DND-41 (cell line): ENCODE results near the gene IL1RL1.

ENCODE experiments used
- ATAC-seq: fragments of 200-7000 bp; cut with Tn5 transposase; 3 replicates; pipeline ENCODE4 v1.9.1; 2021; ENCODE audit warnings: low read depth; ENCODE audit not compliant: insufficient read depth
- DNase-seq: peaks from one replicate; pipeline ENCODE4 v3.0.0-alpha.2; 2020
- H2AFZ ChIP-seq: 2 replicates; pipeline ENCODE4 v1.6.0; 2012; ENCODE audit warnings: low read depth, low read length
- H3K27ac ChIP-seq: 2 replicates; pipeline ENCODE4 v1.5.1; 2012; ENCODE audit warnings: low read length, inconsistent platforms
- H3K27me3 ChIP-seq: fragments of 200-600 bp; sonication (generic); 2 replicates; pipeline ENCODE4 v1.6.0; 2012; ENCODE audit warnings: low read length, mild to moderate bottlenecking, inconsistent platforms; ENCODE audit not compliant: insufficient read depth, poor library complexity
- H3K36me3 ChIP-seq: 2 replicates; pipeline ENCODE4 v1.5.1; 2012; ENCODE audit warnings: low read length, inconsistent platforms; ENCODE audit not compliant: insufficient read depth
- H3K4me1 ChIP-seq: 2 replicates; pipeline ENCODE4 v1.5.1; 2012; ENCODE audit warnings: mild to moderate bottlenecking, low read length; ENCODE audit not compliant: insufficient read depth
- H3K4me2 ChIP-seq: 2 replicates; pipeline ENCODE4 v1.6.0; 2012; ENCODE audit warnings: mild to moderate bottlenecking, moderate library complexity, low read length, inconsistent platforms; ENCODE audit not compliant: insufficient read depth
- H3K4me3 ChIP-seq, 2 experiments: fragments of 200-600 bp in 1 of 2; shearing (Covaris generic) in 1 of 2; 2 replicates each; pipeline ENCODE4 v1.5.1; 2012 to 2016; ENCODE audit warnings: inconsistent platforms in 2 of 2, low read length in 2 of 2, mild to moderate bottlenecking in 2 of 2, low read depth in 1 of 2, moderate library complexity in 1 of 2
- H3K79me2 ChIP-seq: 2 replicates; pipeline ENCODE4 v1.6.0; 2012; ENCODE audit warnings: low read length, inconsistent platforms; ENCODE audit not compliant: insufficient read depth
- H3K9ac ChIP-seq: 2 replicates; pipeline ENCODE4 v1.6.0; 2012; ENCODE audit warnings: low read depth, mild to moderate bottlenecking, inconsistent platforms, low read length, moderate library complexity
- H3K9me3 ChIP-seq: 2 replicates; pipeline ENCODE4 v1.5.1; 2012; ENCODE audit warnings: low read length, moderate library complexity, mild to moderate bottlenecking, inconsistent platforms; ENCODE audit not compliant: insufficient read depth, severe bottlenecking
- H4K20me1 ChIP-seq: 2 replicates; pipeline ENCODE4 v1.6.0; 2012; ENCODE audit warnings: low read length; ENCODE audit not compliant: insufficient read depth
- EZH2 ChIP-seq: IDR thresholded peaks from 3 replicates; pipeline ENCODE4 v1.6.1; 2012; ENCODE audit warnings: borderline replicate concordance, low read depth, mild to moderate bottlenecking, moderate library complexity, low read length, inconsistent platforms; ENCODE audit not compliant: severe bottlenecking
- TF ChIP-seq, protein P1 (sequence below): IDR thresholded peaks from 2 replicates; pipeline ENCODE4 v1.5.1; 2012; ENCODE audit warnings: borderline replicate concordance, low read length, moderate library complexity, mild to moderate bottlenecking; ENCODE audit not compliant: poor library complexity, severe bottlenecking; ENCODE audit errors: extremely low read depth

IL1RL1 gene

DNA sequence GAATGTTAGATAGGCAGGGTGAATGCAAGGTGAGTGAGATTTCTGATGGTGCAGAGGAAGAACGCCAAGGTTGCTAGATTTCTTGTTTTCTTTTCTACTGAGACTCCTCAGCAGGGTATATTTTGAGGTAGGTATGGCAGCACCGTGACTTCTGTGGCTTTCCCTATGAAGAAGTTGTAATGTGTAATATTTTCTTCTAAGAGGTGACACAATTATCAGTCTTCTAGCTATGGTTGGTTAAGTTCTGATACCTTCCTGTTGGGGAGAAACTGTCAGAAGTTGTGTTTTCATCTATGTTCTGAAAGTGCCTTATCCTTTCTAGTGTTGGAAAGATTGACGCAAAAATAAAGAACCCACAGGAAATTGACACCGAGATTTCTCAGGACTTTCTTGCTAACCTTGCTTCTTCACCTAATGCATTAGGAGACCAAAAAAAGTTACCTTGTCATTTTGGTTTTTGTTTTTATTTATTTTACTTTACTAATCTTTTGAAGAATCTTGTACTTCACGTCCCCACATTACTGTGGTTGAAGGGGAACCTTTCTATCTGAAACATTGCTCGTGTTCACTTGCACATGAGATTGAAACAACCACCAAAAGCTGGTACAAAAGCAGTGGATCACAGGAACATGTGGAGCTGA, 56.1 kb downstream of the IL1RL1 start:
- TF ChIP-seq EZH2: no peak
- TF ChIP-seq, protein P1, sequence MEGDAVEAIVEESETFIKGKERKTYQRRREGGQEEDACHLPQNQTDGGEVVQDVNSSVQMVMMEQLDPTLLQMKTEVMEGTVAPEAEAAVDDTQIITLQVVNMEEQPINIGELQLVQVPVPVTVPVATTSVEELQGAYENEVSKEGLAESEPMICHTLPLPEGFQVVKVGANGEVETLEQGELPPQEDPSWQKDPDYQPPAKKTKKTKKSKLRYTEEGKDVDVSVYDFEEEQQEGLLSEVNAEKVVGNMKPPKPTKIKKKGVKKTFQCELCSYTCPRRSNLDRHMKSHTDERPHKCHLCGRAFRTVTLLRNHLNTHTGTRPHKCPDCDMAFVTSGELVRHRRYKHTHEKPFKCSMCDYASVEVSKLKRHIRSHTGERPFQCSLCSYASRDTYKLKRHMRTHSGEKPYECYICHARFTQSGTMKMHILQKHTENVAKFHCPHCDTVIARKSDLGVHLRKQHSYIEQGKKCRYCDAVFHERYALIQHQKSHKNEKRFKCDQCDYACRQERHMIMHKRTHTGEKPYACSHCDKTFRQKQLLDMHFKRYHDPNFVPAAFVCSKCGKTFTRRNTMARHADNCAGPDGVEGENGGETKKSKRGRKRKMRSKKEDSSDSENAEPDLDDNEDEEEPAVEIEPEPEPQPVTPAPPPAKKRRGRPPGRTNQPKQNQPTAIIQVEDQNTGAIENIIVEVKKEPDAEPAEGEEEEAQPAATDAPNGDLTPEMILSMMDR: no peak
- Histone ChIP-seq H3K36me3 (no peaks in the 10 kb centered on the region), H3K4me1 (no peaks in the 10 kb centered on the region), H2AFZ (no peak overlapping the region), H3K9ac (no peak overlapping the region), H3K4me2 (no peak overlapping the region), H3K27ac (no peak overlapping the region), H3K9me3 (peaks cover 14% of the 10 kb centered on the region), H3K79me2 (no peaks in the 10 kb centered on the region), H3K27me3 (no peaks in the 10 kb centered on the region), H3K4me3 (no peak overlapping the region), H4K20me1 (no peaks in the 10 kb centered on the region)
- ATAC-seq: no peak
- no peak for DNase-seq

DNA sequence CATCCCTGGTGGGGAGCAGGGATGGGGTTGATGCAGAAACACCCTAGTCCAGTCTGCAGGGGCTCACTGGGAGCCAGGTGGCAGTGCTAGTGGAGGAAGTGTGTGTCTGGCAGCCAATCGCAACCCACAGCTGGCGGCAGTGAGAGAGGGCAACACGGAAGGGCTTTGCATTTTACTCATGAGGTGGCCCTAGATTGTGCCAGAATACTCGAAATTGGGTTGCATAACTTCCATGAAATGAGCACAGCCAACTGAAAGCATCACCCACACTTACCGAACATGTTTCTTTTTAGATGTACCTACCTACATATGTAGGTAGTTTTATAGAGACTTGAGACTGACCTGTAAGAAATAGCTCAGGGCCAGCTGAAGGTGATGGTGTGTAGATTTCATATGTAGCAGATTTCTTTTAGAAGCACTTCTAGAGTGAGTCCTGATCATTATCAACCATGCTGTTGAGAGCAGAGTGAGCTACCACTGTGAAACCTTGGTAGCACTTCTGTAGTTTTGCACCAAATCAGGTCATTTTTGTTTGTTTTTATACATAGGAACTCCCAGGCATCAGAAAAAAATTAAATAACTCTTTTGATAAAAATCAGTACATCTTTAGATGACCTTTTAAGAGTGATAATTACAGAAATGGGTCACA, 57.2 kb downstream of the IL1RL1 start:
- no peak overlapping the region for H3K9ac ChIP-seq
- H3K9me3 ChIP-seq: peaks cover 14% of the 10 kb centered on the region
- no peak overlapping the region for H2AFZ ChIP-seq
- TF ChIP-seq EZH2: no peak
- TF ChIP-seq, protein P1: no peak
- H3K4me1 ChIP-seq: no peaks in the 10 kb centered on the region
- no peaks in the 10 kb centered on the region for H3K27me3 ChIP-seq
- H4K20me1 ChIP-seq: no peaks in the 10 kb centered on the region
- H3K4me2 ChIP-seq: no peak overlapping the region
- H3K4me3 ChIP-seq: no peak overlapping the region
- no peak for DNase-seq
- ATAC-seq: no peak
- H3K27ac ChIP-seq: no peak overlapping the region
- H3K79me2 ChIP-seq: no peaks in the 10 kb centered on the region
- no peaks in the 10 kb centered on the region for H3K36me3 ChIP-seq

- ATAC-seq (no peak), DNase-seq (no peak)
- H3K27me3 ChIP-seq: no peaks in the 10 kb centered on the region
- no peaks in the 10 kb centered on the region for H3K4me1 ChIP-seq
- peaks cover 14% of the 10 kb centered on the region for H3K9me3 ChIP-seq
- H3K4me3 ChIP-seq: no peak overlapping the region
- H3K27ac ChIP-seq: no peak overlapping the region
- H3K36me3 ChIP-seq: no peaks in the 10 kb centered on the region
- H4K20me1 ChIP-seq: no peaks in the 10 kb centered on the region
- no peak overlapping the region for H3K4me2 ChIP-seq
- TF ChIP-seq, protein P1: no peak
- no peak for TF ChIP-seq EZH2
- no peak overlapping the region for H2AFZ ChIP-seq
- no peak overlapping the region for H3K9ac ChIP-seq
- no peaks in the 10 kb centered on the region for H3K79me2 ChIP-seq
Measured at GRCh38 chr2:102369866-102370265, 58.5 kb downstream of the IL1RL1 start.
